GM21423 (cell line): Measurements from ENCODE around the gene CAPN2.

Source experiments
- ATAC-seq: cut with Tn5 transposase; IDR thresholded peaks from one replicate; pipeline ENCODE4 v1.9.1; 2021; ENCODE audit warnings: mild to moderate bottlenecking, moderate library complexity; ENCODE audit not compliant: unreplicated experiment

The CAPN2 gene

DNA sequence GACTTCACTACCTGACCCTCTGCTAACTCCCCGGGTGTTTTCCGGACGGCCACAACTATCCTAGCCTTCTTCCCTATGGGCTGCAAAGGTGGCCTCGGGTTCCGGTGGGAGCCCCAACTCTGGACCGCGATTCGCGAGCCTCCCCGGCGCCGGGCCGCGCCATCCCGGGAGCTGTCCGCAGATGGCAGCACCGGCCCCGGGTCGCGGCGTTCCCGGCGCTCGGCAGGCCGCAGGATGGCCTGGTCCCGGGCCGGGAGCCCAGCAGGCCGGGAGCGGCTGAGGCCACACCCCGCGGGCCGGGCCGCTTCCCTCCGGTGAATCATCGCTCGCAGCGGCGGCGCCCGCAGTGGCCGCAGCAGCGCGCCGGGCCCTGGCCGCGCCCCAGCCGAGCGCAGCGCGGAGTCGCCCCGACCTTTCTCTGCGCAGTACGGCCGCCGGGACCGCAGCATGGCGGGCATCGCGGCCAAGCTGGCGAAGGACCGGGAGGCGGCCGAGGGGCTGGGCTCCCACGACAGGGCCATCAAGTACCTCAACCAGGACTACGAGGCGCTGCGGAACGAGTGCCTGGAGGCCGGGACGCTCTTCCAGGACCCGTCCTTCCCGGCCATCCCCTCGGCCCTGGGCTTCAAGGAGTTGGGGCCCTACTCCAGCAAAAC is at the start of gene CAPN2:
TSS of gene CAPN2 (plus strand) at position 346 of the 656 bp plus-strand sequence. CDS start at position 448, 102 bp downstream.
- peak; percentile 58 for ATAC-seq

DNA sequence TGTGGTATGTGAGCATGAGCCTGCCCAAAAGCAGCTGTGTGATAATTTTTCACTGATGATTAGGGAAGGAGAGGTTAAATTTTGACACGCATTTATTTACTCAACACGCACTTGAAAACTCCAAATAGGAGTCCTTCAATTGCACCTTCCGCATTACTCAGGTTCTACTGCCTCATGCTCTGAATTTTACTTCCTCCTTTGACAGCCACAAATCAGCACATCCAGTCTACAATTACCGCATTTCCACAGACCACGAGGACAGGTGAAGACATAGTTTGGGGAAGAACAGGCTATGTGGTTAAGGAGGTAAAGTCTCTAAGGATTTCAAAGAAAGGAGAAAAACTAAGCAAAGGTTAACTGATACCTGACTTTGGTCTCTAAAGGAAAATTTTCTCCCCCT is 49.4 kb upstream of the CAPN2 start:
- no peak for ATAC-seq

DNA sequence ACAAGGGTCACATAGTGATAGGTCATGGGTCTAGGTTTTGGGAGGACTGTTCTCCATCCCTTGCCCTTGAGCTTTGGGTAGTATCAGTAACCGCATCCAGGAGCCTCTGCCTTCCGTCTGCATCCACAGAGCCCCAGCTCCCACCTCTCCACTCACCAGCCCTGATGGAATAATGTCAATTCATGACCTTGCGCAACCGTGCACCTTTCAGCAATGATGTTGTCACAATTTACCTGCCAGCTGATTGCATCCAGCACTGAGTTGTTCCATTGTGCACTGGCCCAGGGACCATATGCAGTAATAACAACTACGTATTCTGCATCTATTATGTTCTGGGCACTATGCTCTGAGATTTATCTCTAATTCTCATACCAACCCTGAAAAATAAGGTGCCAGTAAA is 48.2 kb upstream of the CAPN2 start:
- ATAC-seq = no peak

DNA sequence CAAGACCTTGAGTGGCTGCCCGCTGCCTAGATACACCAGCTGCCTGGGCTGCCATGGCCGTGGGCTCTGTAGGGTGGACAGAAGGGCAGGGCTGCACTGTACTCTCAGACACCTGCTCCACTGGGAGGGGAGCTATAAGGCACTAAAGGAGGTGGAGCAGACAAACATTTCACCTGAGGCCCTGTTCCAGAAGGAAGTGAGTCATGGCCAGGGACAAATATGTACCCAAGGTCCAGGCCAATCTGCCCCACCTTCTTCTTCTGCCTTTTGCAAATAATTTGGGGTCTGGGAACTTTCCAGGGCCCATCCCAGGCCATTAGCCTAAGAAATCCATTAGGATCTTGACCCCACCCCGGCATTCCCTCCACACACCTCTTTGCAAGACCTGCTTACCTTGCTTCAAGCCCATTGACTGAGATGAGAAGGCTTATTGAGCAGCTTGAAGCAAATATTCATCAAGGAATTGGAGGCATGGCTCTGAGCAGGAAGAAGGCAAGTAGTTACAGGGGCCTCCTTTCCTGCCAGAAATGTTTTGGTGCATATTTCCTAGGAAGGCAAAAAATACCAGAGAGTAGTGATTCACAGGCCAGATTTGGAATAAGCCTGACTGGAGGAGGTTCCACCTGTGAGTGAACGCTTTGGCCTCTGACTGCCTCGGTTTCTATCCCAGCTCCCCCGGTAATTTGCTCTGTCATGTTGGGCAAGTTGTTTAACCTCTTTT is 46.6 kb upstream of the CAPN2 start, which contains the start of gene CAPN8:
TSS of gene CAPN8 (minus strand) at position 110 of the 721 bp plus-strand sequence. CDS start at position 55, 55 bp downstream.
- ATAC-seq = no peak

DNA sequence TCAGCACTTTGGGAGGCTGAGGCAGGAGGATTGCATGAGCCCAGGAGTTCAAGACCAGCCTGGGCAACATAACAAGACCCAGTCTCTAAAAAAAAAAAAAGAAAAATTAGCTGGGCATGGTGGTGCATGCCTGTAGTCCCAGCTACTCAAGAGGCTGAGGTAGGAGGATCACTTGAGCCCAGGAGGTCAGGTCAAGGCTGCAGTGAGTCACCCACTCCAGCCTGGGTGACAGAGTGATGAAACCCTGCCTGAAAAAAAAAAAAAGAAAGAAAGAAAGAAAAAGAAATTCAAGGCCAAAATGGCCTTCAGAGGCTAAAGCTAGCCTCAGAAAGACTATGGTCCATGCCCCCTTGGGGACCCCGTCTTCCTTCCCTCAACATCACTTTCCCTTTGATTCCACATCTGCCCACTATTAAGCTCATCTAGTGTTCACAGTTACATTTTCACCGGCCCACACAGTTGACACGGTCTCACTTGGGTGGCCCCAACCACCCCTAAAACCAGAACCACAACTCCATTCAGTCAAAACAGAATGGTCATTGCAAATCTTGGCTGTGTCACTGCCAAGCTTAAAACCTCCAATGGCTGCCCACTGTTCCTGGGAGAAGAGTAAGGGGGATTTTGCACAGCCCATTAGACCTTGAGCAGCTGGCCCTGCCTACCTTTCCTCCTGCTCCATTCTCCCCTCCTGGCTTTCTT is 44.7 kb upstream of the CAPN2 start:
- no peak for ATAC-seq

DNA sequence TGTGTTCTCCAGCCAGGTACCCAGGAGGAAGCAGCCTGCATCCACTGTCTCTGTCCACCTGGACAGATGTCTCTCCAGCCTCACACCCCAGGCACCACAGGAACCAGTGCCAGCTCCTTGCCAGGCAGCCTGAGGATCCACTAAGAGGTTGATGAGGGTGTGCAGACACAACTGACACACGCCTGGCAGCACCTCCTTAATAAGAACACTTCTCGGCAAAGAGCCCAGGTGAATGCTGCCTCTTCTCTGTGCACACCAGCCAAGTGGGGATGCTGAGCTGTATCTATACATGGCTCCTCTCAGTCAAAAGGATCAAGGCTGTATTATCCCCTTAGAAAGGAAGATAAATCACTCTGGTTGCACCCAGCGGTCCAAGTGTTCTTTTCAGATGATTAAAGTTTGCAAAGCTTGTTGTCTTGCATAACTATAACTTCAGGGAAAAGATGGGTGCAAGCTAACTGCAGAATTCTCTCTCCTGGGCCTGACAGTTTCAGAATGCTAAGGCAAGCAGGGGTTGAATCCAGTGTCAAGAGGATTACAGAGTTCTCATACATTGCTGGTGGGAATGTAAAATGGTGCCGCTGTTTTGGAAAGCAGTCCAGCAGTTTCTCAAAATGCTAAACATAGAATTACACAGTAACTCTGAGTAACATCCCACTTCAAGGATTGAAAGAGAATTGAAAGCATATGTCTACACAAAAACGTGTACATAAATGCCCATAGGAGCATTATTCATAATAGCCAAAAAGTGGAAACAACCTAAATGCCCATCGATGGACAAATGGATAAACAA is 43.1 kb upstream of the CAPN2 start:
- no peak for ATAC-seq

DNA sequence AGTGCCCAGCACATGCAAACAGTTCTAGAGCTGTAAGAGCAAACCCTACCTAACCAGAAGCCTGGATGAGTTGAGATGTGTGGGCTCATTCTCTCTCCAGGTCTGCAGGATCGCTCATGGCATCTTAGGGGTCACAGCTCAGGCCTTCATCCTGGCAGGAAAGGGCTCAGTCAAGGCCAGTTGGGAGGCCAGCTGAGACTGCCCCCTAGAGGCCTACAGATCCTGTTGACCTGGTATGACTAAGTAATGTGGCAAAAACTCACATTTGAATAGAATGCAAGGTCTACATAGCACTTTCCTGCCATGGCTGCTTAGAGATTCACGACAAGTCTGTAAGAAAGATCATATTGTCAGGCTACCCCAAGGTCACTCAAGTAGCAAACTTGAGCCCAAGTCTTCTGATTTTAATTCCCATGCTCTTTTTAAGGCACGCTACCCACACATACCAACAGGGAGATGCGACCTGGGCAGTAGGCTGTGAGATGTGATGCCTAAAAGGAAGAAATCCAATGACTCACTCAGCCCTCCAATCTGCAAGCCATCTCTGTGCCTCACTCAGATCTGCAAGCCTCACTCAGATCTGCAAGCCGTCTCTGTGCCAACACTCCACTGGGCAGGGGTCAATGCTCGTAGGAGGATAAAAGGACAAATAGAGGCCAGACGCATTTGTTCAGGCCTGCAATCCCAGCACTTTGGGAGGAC is 41.7 kb upstream of the CAPN2 start:
- ATAC-seq = no peak

DNA sequence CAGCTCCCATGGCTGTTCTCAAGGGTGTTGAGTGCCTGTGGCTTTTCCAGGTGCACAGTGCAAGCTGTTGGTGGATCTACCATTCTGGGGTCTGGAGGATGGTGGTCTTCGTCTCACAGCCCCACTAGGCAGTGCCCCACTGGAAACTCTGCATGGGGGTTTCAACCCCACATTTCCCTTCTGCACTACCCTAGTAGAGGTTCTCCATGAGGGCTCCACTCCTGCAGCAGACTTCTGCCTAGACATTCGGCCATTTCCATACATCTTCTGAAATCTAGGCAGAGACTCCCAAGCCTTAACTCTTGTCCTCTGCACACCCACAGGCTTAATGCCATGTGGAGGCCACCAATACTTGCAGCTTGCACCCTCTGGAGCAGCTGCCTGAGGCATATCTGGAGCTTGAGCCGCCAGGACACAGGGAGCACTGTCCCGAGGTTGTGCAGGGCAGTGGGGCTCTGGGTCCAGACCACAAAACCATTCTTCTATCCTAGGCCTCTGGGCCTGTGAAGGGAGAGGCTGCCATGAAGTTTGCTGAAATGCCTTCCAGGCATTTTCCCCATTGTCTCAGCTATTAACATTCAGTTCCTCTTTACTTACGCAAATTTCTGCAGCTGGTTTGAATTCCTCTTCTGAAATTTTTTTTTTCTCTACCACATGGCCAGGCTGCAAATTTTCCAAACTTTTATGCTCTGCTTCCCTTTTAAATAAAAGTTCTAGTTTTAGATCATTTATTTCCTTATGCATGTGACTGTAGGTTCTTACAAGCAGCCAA is 38.0 kb upstream of the CAPN2 start:
- no peak for ATAC-seq

DNA sequence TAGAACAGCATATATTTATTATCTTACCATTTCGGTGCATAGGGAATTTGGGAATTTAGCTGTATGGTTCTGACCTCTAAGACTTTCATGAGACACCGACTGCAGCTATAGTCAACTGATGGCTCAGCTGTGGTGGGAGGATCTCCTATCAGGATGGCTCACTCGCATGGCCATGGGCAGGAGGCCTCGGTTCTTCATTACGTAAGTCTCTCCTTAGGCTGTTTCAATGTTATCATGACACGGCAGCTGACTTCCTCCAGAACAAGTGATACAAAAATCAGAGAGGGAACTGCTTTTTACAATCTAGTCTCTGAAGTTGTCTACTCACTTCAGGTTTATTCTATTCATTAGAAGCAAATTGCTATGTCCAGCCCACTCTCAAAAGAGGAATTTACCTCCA is 33.5 kb upstream of the CAPN2 start:
- no peak for ATAC-seq

DNA sequence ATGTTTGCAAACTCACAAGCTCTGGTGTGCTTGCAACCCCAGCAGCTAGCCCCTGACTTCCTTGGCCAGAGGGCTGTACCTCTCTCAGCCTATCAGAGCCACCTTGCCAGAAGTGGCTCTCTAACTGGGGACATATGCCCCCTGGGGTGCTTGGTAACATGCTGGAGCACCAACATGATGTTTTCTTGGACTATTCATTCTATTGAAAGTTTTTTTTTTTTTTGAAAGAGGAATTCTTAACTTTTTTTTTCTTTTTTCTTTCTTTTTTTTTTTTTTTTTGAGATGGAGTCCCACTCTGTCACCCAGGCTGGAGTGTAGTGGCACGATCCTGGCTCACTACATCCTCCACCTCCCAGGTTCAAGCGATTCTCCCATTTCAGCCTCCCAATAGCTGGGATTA is 32.2 kb upstream of the CAPN2 start:
- ATAC-seq = no peak

DNA sequence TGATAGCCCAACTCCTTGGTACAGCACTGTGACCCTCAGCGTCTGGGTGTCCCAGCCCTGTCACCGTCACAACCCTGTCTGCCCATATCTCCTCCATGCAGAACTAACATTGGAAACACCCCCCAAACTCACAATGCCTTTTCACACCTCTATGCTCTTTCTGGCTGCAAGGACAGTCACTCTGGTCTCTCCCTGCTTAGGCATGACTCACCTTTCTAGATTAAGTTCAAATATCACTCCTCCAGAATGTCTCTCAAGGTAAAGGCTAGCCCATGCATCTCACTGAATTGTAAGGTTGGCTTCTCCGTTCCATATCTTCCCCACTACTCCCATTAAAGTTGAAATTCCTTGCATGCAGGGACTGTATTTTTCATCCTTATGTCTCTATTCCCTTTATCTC is 29.8 kb upstream of the CAPN2 start:
- no peak for ATAC-seq

DNA sequence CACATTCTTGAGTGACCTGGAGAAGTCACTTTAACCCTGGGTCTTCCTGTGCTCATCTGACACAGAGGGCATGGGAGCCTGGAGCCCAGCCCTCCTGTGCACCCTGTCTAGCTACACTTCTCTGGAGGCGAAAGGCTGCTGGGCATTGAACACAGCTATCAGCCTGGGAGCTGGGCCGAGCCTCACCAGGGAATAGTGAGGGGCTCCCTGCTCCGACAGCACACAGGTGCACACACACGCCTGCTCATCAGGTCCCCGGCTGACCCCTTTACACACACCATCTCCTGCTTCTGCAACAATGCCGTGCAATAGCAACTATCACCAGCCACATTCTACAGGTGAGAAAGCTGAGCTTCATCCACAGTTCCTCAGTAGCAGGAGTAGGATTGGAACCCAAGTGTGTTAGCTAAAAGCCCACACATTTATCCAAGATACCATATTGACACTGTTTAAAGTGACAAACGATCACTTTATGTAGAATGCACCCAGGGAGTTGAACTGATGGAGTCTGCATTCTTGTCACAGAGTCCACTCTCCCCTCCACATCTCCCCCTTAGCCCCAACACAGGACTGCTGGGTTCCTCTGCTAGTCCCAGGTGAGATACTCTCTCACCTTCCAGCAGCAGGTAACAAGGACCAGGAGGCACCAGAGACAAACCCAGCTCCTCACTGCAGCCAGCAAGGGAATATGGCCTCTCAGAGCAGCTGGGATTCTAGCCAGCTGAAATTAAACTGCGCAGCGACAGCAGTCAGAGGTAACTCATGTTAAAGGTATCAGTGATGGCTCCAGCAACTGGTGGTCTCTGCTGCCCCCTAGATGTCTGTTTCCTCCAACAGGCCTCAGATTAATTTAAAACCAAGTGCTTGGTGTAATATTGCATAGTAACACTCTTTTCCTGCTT is 28.5 kb upstream of the CAPN2 start:
- no peak for ATAC-seq

DNA sequence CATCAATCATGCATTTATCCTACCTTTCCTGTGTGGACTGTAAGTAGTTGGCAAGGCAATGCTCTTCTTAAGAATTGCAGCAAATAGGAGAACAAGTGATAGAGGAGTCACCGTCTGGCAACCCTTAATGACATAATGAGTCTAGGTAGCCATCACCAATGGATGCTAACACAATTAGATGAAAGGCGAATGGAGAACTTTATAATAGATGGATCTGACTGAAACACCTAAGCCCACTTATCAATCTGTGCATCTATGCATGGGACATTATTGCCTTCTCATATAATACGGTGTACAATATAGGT is 27.9 kb upstream of the CAPN2 start:
- ATAC-seq = no peak

DNA sequence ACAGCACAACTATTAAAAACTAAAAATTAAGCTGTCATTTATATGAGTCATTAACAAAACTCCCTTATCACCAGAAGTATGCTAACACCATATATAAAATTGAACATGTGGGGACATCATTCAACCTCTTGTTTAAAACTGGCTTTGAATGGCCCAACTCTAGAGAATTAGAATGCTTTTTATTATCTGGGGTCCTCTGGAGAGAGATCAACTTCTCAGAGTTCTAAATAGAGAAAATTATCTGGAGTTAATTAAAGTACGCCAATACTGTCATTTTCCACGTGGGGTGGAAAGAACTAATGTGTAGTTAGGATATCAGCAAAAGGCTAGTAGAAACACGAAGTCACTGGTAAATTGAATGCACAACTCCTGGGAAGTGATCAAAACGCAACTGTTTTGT is 21.2 kb upstream of the CAPN2 start:
- no peak for ATAC-seq

DNA sequence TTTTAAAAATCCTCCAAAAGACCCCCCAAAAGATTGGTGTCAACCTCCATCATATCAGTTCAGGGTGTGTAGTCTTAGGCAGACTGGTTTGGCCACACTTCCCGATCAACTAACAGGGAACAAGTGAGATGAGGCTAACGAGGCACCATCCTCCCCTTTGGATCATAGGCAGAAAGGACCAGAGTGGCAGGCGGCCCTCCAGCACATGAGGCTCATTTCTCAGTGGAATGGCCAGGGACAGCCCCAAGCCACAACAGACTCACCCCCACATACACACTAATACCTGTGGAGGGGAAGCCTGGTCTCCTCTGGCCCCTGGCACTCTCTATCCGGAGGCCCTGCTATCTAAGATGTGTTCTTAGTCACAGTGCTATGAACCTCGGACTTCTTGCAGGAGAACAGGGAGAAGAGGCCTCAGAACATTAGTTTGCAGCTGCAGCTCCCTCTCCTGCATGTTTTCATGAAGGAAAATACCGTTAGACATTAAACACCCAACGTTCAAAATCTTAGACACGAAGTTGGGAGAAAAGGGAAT is 17.3 kb upstream of the CAPN2 start:
- ATAC-seq = no peak

DNA sequence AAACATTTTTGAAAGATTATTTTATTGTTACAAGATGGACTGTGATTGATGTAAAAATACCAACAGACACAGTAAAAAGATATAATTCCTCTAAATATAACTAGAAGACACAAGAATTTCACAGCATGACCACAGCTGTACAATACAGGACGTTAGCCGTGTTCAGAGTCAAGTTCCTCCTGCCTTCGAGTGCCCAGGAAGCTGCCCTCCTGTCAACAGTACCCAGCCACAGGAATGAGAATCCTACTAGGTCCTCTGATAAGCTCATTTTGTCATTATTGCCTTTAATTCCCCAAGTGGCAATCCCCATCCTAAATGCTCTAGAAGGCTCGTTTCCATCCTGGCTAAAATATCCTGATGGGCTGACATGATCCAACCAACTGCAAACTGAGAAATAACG is 16.4 kb upstream of the CAPN2 start:
- no peak for ATAC-seq

DNA sequence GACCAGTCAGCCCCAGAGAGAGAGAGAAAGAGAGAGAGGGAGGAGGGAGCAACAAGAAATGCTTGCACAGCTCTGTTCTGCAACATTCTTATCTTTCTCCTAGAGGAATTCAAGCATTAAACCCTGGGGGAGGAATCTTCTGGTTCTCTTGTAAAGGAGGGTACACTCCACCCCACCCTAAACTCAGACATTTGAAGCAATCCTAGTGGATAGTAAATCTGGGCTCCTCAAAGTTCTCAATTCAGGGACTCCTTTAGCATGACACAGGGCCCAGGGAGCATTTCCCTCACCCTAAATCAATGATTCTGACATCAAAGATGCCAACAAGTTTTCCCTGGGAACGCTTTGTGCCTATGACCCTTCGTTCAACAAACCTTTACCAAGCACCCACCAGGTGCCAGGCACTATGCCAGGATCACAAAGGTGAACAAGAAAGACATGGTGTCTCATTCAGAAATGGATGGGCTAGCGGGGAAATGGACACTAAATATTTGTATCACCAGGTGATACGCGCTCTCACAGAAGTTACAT is 11.9 kb upstream of the CAPN2 start:
- no peak for ATAC-seq

DNA sequence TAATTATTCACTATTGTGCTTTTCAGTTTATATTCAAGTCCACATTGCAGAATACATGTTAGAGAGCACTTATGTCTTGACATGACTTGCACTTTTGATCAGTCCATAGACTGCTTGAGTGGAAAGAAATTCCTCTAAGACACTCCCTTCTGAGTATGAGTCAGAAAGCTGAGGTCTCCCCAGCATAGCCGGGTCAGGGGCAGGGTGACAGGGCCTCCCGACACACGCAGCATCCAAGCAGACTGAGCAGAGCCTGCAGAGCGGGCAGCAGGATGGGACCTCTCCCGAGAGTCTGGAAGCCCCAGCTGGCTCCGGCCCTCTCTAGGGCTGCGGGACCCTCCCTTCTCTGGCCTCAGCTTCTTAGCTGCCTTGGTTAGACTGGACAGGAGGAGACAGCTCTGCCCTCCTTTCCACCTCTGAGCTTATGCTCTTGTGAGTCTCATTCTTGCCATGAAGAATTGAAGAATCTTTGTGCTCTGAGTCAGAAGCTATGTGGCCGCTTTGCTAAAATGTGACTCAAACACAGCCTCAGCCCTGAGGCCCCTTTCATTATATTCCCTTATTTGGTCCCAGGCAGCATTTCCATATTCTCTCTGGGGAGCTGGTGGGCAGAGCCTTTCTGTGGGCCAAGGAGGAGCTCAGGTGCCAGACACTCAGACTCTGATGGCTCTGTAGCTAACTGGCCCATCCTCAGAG is 11.2 kb upstream of the CAPN2 start:
- no peak for ATAC-seq
